Measurements from ENCODE around the gene KANSL1L.

DNA sequence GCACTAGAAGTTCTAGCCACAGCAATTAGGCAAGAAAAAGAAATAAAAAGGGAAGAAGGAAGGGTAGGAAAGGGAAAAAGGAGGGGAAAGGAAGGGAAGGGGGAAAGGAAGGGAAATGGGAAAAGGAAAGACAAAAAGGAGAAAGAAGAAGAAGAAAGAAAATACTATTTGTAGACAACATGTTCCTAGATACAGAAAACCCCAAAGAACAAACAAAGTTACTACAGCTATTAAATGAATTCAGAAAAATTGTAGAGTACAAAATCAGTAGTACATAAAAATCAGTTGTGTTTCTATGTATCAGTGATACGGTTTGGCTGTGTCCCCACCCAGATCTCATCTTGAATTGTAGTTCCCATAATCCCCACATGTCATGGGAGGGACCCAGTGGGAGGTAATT is 116.5 kb downstream of the KANSL1L start:
- no peak for TF ChIP-seq POLR2A (IDR thresholded peaks at IDR 0.05)
- TF ChIP-seq, protein P1, sequence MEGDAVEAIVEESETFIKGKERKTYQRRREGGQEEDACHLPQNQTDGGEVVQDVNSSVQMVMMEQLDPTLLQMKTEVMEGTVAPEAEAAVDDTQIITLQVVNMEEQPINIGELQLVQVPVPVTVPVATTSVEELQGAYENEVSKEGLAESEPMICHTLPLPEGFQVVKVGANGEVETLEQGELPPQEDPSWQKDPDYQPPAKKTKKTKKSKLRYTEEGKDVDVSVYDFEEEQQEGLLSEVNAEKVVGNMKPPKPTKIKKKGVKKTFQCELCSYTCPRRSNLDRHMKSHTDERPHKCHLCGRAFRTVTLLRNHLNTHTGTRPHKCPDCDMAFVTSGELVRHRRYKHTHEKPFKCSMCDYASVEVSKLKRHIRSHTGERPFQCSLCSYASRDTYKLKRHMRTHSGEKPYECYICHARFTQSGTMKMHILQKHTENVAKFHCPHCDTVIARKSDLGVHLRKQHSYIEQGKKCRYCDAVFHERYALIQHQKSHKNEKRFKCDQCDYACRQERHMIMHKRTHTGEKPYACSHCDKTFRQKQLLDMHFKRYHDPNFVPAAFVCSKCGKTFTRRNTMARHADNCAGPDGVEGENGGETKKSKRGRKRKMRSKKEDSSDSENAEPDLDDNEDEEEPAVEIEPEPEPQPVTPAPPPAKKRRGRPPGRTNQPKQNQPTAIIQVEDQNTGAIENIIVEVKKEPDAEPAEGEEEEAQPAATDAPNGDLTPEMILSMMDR (IDR thresholded peaks at IDR 0.05), result no peak
